Loucy (cell line): ENCODE results near the gene RPL35A.
A peak's percentile ranks its signal among the peaks of the same experiment; 100 is the strongest.

ENCODE experiments used
- H2AFZ ChIP-seq: fragments of 200-600 bp; sonication (generic); 2 replicates; pipeline ENCODE4 v1.6.0; 2016; ENCODE audit warnings: antibody characterized with exemption, mild to moderate bottlenecking, low read length, moderate library complexity
- H3F3A ChIP-seq: fragments of 200-600 bp; 2 replicates; pipeline ENCODE4 v1.6.0; 2016; ENCODE audit warnings: antibody characterized with exemption, low read depth, mild to moderate bottlenecking
- H3K27me3 ChIP-seq: fragments of 200-600 bp; sonication (generic); 2 replicates; pipeline ENCODE4 v1.6.1; 2014; ENCODE audit warnings: low read length, mild to moderate bottlenecking; ENCODE audit not compliant: insufficient read depth, poor library complexity, severe bottlenecking
- H3K36me3 ChIP-seq: fragments of 200-600 bp; sonication (generic); 2 replicates; pipeline ENCODE4 v1.6.1; 2016; ENCODE audit warnings: low read length; ENCODE audit not compliant: insufficient read depth
- H3K4me1 ChIP-seq: fragments of 200-600 bp; sonication (generic); 2 replicates; pipeline ENCODE4 v1.5.1; 2014; ENCODE audit warnings: low read length, mild to moderate bottlenecking; ENCODE audit not compliant: insufficient read depth, poor library complexity, severe bottlenecking
- H3K4me2 ChIP-seq: fragments of 200-600 bp; sonication (generic); 2 replicates; pipeline ENCODE4 v1.6.0; 2014; ENCODE audit warnings: antibody characterized with exemption, low read length, low read depth, mild to moderate bottlenecking; ENCODE audit not compliant: poor library complexity, severe bottlenecking
- H3K4me3 ChIP-seq: fragments of 200-600 bp; sonication (generic); 2 replicates; pipeline ENCODE4 v1.5.1; 2014; ENCODE audit warnings: low read length, mild to moderate bottlenecking, mixed read lengths; ENCODE audit not compliant: poor library complexity, severe bottlenecking
- H3K79me2 ChIP-seq: fragments of 200-600 bp; sonication (generic); 2 replicates; pipeline ENCODE4 v1.6.1; 2014; ENCODE audit warnings: low read length; ENCODE audit not compliant: insufficient read depth
- H3K9ac ChIP-seq: fragments of 200-600 bp; sonication (generic); 2 replicates; pipeline ENCODE4 v1.6.0; 2014; ENCODE audit warnings: mild to moderate bottlenecking, low read depth, low read length, moderate library complexity; ENCODE audit not compliant: poor library complexity, severe bottlenecking
- H3K9me2 ChIP-seq: fragments of 200-600 bp; sonication (generic); replicated peaks from 2 replicates; pipeline ENCODE4 v1.6.1; 2016; ENCODE audit warnings: low read depth, low read length, mixed read lengths
- H3K9me3 ChIP-seq: fragments of 200-600 bp; sonication (generic); 2 replicates; pipeline ENCODE4 v1.6.1; 2014; ENCODE audit warnings: mild to moderate bottlenecking, antibody characterized with exemption, low read length, low read depth; ENCODE audit not compliant: insufficient read depth
- H4K20me1 ChIP-seq: fragments of 200-600 bp; sonication (generic); 2 replicates; pipeline ENCODE4 v1.6.0; 2014; ENCODE audit warnings: antibody characterized with exemption, low read length, mild to moderate bottlenecking; ENCODE audit not compliant: insufficient read depth, poor library complexity, severe bottlenecking
- CTCF ChIP-seq: fragments of 200-600 bp; sonication (generic); conservative IDR thresholded peaks from 2 replicates; pipeline ENCODE4 v1.5.1; 2014; ENCODE audit warnings: mild to moderate bottlenecking, antibody characterized with exemption, low read length
- EZH2phosphoT487 ChIP-seq: fragments of 200-600 bp; IDR thresholded peaks from 2 replicates; pipeline ENCODE4 v1.6.1; 2018; ENCODE audit warnings: antibody characterized with exemption, mild to moderate bottlenecking, moderate library complexity, borderline replicate concordance

Gene RPL35A

GRCh38 chr3:197951392-197951990, 1.5 kb downstream of the RPL35A start:
- peaks cover 41% of the 10 kb centered on the region for H3K36me3 ChIP-seq
- H3K9me3 ChIP-seq: no peaks in the 10 kb centered on the region
- peak overlapping the region; percentile 96 for H3K9ac ChIP-seq
- H3F3A ChIP-seq: 0 out of 2 replicates have a peak, but pooled peaks cover 4% of the 10 kb centered on the region
- peak overlapping the region; percentile 92 for H3K4me3 ChIP-seq
- peaks cover 29% of the 10 kb centered on the region for H3K4me1 ChIP-seq
- H3K4me2 ChIP-seq: peak overlapping the region; percentile 86
- peaks cover 56% of the 10 kb centered on the region for H3K79me2 ChIP-seq
- peaks cover 8% of the 10 kb centered on the region for H3K27me3 ChIP-seq
- TF ChIP-seq EZH2phosphoT487 (no peak), CTCF (no peak)
- no peak overlapping the region for H2AFZ ChIP-seq
- peaks cover 54% of the 10 kb centered on the region for H4K20me1 ChIP-seq
- no peaks in the 10 kb centered on the region for H3K9me2 ChIP-seq

- no peak overlapping the region for H2AFZ ChIP-seq
- H3K9ac ChIP-seq: peak overlapping the region; percentile 96
- H3K4me1 ChIP-seq: peaks cover 29% of the 10 kb centered on the region
- H3K9me3 ChIP-seq: no peaks in the 10 kb centered on the region
- H3K27me3 ChIP-seq: peaks cover 8% of the 10 kb centered on the region
- TF ChIP-seq CTCF (no peak), EZH2phosphoT487 (no peak)
- peak overlapping the region; percentile 92 for H3K4me3 ChIP-seq
- no peaks in the 10 kb centered on the region for H3K9me2 ChIP-seq
- H3K36me3 ChIP-seq: peaks cover 45% of the 10 kb centered on the region
- H3K4me2 ChIP-seq: peak overlapping the region; percentile 86
- peaks cover 54% of the 10 kb centered on the region for H4K20me1 ChIP-seq
- peaks cover 56% of the 10 kb centered on the region for H3K79me2 ChIP-seq
- 0 out of 2 replicates have a peak, but pooled peaks cover 4% of the 10 kb centered on the region for H3F3A ChIP-seq
Measured at GRCh38 chr3:197952440-197952839, 2.5 kb downstream of the RPL35A start.

- Histone ChIP-seq H3K79me2 (peaks cover 56% of the 10 kb centered on the region), H4K20me1 (peaks cover 54% of the 10 kb centered on the region), H3K36me3 (peaks cover 45% of the 10 kb centered on the region), H3K27me3 (peaks cover 8% of the 10 kb centered on the region), H3K9me2 (no peaks in the 10 kb centered on the region), H3K4me2 (peak overlapping the region; percentile 86), H3K4me1 (peaks cover 34% of the 10 kb centered on the region), H3F3A (0 out of 2 replicates have a peak, but pooled peaks cover 7% of the 10 kb centered on the region), H2AFZ (no peak overlapping the region), H3K4me3 (peak overlapping the region; percentile 92), H3K9me3 (no peaks in the 10 kb centered on the region), H3K9ac (peak overlapping the region; percentile 96)
- TF ChIP-seq EZH2phosphoT487 (no peak), CTCF (no peak)
Measured at GRCh38 chr3:197953325-197953724, 3.3 kb downstream of the RPL35A start.
